IPS-15b (cell line): ENCODE measurements around the gene GABBR2.

ENCODE experiments used
- H3K27me3 ChIP-seq: one replicate; pipeline ENCODE4 v1.6.1; 2013; ENCODE audit warnings: low read length; ENCODE audit not compliant: control insufficient read depth, insufficient read depth
- H3K36me3 ChIP-seq: one replicate; pipeline ENCODE4 v1.6.1; 2013; ENCODE audit warnings: low read length; ENCODE audit not compliant: control insufficient read depth, insufficient read depth
- H3K4me1 ChIP-seq: one replicate; pipeline ENCODE4 v1.6.1; 2013; ENCODE audit warnings: mild to moderate bottlenecking, low read length; ENCODE audit not compliant: control insufficient read depth, insufficient read depth
- H3K4me3 ChIP-seq: one replicate; pipeline ENCODE4 v1.5.1; 2013; ENCODE audit warnings: low read depth, low read length
- H3K9ac ChIP-seq: one replicate; pipeline ENCODE4 v1.6.1; 2013; ENCODE audit warnings: low read depth, mild to moderate bottlenecking, low read length
- H3K9me3 ChIP-seq: one replicate; pipeline ENCODE4 v1.6.1; 2013; ENCODE audit warnings: mild to moderate bottlenecking, low read length; ENCODE audit not compliant: control insufficient read depth, insufficient read depth

GABBR2 gene

DNA sequence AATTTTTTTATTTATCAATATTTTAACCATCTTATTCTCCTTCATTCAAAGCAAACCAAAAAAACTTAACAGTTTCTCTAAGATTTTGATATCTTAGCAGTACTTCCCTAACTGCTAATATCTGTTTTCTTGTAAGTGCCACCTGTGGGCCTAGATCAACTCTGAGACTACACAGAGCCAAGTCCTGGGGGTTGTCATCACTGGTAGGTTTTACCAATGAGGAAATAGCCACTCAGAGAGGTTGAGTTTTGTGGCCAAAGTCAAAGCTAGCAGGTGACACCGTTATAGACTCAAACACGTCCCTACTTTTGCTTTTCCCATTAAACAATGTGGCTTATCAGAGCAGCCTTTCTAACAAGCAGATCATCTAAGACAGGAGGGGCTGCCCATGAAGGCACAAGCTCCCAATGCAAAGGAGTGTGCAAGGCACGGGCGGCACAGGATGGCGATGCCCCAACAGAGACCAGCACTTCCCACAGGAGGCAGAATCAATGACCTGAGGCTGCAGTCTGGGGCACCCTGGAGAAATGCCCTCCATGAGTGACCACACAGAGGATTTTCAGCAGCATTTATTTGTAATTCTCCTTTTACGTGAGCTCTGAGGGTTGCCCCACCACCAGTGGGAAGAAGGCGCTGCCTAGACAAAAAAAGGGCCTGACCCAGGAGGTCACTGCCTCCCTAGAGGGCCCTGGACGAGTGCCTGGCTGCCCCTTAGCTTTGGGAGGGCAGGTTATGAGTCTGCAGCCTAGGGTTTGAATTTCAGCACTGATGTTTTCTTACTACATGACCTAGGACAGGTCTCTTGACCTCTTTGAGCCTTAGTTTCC, 460.7 kb downstream of the GABBR2 start:
- H3K9ac ChIP-seq, result no peak overlapping the region
- H3K36me3 ChIP-seq, result peaks cover 9% of the 10 kb centered on the region
- no peak overlapping the region for H3K4me3 ChIP-seq
- H3K9me3 ChIP-seq, result no peaks in the 10 kb centered on the region
- peaks cover 2% of the 10 kb centered on the region for H3K4me1 ChIP-seq
- no peaks in the 10 kb centered on the region for H3K27me3 ChIP-seq

DNA sequence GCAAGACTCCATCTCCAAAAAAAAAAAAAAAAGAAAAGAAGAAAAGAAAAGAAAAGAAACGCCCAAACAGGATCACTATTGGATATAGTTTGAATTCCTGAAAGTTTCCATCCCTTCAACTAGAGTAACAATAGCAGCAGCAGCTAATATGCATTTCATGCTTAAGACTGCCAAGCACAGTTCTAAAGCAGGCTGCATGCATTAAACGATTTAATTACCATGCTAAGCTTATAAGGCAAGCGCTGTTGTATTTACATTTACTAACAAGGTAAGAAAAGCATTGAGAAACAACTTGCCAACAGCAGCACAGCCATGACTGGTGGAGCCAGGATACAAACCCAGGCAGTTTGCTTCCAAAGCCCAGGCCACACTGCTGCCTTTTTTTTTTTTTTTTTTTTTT, 466.3 kb downstream of the GABBR2 start:
- Histone ChIP-seq H3K4me1 (peaks cover 2% of the 10 kb centered on the region), H3K27me3 (no peaks in the 10 kb centered on the region), H3K9me3 (no peaks in the 10 kb centered on the region), H3K36me3 (no peaks in the 10 kb centered on the region), H3K9ac (no peak overlapping the region), H3K4me3 (no peak overlapping the region)

DNA sequence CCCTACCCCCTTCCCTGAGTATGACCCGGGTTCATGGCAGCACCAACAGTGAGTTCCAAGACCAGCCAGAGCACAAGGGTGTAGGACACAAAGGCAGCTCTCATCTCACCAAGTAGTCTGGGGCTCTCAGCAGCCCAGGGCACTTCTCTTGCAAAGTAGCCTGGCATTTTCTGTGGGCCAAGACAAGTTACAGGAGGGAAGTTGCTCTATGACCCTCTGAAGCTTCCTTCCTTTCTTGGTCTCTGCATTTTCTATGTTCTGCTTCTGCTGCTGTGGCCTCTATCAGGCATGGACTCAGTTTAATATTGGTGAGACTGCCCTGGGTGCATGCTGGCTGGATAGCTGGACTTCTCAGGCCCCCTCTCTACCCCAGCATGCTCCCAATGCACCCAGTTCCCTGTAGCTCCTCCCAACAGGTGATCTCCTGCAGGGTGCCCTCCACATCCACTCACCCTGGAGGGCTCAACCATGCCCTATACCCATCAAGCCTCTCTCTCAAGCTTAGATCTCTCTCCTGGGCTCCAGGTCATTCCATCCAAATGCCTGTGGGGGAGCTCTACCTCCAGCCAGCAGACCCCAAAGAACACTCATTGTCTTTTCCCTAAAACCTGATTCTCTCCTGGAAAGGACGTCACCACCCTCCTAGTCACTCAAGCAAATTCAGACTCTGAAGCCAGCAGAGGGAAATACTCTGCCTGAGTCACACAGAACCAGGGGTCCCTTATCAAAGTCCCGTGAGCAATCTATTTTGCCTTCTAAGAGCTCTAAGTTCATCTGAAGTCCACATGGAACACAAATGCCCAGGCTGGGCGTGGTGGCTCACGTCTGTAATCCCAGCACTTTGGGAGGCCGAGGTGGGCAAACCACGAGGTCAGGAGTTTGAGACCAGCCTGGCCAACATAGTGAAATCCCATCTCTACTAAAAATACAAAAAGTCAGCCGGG, 467.1 kb downstream of the GABBR2 start:
- Histone ChIP-seq H3K4me1 (peaks cover 2% of the 10 kb centered on the region), H3K36me3 (no peaks in the 10 kb centered on the region), H3K27me3 (no peaks in the 10 kb centered on the region), H3K9me3 (no peaks in the 10 kb centered on the region), H3K9ac (no peak overlapping the region), H3K4me3 (no peak overlapping the region)

DNA sequence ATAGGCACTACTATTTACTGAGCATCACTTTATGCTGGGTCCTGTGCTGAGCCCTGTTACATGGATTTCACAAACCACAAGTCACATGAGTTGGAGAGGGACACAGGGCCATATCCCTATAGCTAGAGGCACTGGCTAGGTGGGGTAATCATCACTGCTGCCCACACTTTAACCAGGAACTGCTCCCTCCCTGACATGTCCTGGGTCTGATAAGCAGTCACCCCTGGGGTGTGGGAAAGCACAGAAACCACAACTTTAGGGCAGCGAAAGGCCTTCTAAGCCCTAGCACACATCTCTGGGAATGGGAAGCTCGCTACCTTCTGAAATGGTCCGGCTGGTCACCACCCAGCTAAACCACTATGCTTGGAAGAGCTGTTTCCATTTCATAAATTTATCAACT, 468.3 kb downstream of the GABBR2 start:
- no peak overlapping the region for H3K9ac ChIP-seq
- H3K4me3 ChIP-seq, result no peak overlapping the region
- peaks cover 2% of the 10 kb centered on the region for H3K4me1 ChIP-seq
- no peaks in the 10 kb centered on the region for H3K9me3 ChIP-seq
- no peaks in the 10 kb centered on the region for H3K27me3 ChIP-seq
- H3K36me3 ChIP-seq, result no peaks in the 10 kb centered on the region
